Measurements from ENCODE around the gene NR4A1.

NR4A1 gene

DNA sequence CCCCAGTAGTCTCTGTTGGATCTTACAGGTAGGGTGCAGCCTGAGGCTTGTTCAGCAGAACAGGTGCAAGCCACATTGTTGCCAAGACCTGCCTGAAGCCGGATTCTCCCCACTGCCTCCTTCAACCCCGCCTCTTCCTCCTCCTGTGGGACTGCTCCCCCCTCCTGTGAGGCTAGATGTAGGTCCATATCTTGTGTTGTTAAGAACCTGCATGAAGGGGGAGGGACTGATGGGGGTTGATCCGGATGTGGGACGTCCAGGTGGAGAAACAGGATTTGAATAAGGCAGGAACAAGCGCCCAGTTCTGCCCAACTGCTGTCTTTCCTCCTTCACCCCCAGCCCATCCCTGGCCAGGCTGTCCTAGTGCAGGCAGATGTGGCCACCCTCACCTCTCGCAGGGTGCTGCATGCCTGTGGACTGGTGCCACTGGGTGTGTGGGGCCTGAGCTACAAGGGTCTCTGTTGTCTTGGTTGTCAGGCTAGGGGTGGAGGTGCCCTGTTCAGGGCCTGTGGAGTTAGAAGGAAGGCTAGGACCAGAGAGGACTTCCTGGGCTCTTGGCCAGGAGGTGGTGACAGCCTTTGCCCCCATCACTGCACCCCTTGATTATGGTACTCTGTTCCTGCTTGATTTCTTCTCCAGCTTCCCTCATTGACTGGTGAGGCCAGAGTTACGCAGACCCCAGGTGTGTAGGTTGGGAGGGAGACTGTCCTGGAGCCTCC, 1.4 kb downstream of the NR4A1 start:
- DNase-seq (ENCODE audit: low spot score) = no peak
- TF ChIP-seq, protein P1, sequence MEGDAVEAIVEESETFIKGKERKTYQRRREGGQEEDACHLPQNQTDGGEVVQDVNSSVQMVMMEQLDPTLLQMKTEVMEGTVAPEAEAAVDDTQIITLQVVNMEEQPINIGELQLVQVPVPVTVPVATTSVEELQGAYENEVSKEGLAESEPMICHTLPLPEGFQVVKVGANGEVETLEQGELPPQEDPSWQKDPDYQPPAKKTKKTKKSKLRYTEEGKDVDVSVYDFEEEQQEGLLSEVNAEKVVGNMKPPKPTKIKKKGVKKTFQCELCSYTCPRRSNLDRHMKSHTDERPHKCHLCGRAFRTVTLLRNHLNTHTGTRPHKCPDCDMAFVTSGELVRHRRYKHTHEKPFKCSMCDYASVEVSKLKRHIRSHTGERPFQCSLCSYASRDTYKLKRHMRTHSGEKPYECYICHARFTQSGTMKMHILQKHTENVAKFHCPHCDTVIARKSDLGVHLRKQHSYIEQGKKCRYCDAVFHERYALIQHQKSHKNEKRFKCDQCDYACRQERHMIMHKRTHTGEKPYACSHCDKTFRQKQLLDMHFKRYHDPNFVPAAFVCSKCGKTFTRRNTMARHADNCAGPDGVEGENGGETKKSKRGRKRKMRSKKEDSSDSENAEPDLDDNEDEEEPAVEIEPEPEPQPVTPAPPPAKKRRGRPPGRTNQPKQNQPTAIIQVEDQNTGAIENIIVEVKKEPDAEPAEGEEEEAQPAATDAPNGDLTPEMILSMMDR (IDR thresholded peaks at IDR 0.05; ENCODE audit: extremely low read depth, missing control alignments) = no peak

DNA sequence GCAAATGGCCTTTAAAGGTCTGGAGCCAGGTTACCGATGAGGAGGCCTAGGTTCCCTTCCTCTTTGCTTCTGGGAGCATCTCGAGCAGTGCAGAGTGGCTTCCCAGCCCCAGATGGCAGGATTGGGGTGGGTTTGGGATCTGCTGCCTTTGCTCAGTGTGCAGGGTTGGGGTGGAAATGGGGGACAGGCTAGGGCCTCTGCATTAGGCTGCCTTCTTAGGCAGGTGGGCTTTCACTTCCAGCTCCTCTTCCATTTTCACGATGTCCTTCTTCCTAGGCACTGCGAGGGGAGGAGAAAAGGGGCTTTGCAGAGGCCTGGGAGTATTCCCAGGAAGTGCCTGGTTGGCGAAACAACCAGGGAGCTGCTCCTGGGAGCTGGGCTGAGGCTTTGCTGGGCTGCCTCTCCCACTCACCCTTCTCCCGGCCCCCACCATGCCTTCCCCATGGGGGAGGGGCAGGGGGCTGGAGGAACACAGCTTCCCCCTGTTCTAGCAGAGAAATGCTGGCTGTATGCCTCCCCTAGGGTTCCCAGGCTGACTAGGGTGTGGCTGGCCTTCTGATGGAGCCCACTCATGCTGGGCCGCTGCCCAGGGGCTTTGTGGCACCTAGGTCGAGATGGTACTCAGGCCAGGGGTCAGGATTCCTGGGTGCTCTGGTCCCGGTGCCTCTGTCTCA, 2.4 kb downstream of the NR4A1 start:
- no peak for DNase-seq (ENCODE audit: low spot score)
- TF ChIP-seq, protein P1 (IDR thresholded peaks at IDR 0.05; ENCODE audit: extremely low read depth, missing control alignments) = no peak

DNA sequence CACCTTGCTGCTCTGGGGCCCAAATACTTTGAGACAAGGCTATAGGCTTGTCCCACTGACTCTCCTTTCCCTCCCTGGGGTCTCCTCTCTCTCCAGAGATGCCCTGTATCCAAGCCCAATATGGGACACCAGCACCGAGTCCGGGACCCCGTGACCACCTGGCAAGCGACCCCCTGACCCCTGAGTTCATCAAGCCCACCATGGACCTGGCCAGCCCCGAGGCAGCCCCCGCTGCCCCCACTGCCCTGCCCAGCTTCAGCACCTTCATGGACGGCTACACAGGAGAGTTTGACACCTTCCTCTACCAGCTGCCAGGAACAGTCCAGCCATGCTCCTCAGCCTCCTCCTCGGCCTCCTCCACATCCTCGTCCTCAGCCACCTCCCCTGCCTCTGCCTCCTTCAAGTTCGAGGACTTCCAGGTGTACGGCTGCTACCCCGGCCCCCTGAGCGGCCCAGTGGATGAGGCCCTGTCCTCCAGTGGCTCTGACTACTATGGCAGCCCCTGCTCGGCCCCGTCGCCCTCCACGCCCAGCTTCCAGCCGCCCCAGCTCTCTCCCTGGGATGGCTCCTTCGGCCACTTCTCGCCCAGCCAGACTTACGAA, 3.1 kb downstream of the NR4A1 start:
- TF ChIP-seq, protein P1 (IDR thresholded peaks at IDR 0.05; ENCODE audit: extremely low read depth, missing control alignments) = no peak
- DNase-seq (ENCODE audit: low spot score) = no peak

DNA sequence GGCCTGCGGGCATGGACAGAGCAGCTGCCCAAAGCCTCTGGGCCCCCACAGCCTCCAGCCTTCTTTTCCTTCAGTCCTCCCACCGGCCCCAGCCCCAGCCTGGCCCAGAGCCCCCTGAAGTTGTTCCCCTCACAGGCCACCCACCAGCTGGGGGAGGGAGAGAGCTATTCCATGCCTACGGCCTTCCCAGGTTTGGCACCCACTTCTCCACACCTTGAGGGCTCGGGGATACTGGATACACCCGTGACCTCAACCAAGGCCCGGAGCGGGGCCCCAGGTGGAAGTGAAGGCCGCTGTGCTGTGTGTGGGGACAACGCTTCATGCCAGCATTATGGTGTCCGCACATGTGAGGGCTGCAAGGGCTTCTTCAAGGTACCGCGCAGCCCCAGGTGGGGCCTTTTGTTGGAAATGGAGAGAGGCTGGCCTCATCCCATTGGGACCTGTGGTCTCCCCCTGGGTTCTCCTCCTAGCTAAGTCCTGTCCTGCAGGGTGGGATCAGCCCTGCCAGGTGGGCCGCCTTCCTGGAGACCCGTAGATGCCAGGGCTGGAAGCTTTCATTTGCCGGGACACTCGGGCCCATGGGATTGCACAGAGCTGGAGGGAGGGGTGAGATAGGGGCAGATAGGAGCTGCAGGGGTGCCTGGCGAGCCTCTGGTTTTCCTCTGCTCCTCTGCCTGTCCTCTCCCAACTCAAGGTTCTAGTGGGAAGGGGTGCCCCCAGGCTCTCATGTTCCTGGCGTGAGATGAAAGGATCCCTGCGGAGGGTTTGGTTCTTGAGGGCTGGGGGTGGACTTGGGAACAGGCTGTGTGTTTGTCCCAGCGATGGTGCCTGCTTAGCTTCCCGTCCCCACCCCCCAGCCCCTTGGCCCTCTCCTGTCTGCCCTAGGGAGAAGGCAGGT, 3.8 kb downstream of the NR4A1 start:
- no peak for DNase-seq (ENCODE audit: low spot score)
- TF ChIP-seq, protein P1 (IDR thresholded peaks at IDR 0.05; ENCODE audit: extremely low read depth, missing control alignments) = no peak

DNA sequence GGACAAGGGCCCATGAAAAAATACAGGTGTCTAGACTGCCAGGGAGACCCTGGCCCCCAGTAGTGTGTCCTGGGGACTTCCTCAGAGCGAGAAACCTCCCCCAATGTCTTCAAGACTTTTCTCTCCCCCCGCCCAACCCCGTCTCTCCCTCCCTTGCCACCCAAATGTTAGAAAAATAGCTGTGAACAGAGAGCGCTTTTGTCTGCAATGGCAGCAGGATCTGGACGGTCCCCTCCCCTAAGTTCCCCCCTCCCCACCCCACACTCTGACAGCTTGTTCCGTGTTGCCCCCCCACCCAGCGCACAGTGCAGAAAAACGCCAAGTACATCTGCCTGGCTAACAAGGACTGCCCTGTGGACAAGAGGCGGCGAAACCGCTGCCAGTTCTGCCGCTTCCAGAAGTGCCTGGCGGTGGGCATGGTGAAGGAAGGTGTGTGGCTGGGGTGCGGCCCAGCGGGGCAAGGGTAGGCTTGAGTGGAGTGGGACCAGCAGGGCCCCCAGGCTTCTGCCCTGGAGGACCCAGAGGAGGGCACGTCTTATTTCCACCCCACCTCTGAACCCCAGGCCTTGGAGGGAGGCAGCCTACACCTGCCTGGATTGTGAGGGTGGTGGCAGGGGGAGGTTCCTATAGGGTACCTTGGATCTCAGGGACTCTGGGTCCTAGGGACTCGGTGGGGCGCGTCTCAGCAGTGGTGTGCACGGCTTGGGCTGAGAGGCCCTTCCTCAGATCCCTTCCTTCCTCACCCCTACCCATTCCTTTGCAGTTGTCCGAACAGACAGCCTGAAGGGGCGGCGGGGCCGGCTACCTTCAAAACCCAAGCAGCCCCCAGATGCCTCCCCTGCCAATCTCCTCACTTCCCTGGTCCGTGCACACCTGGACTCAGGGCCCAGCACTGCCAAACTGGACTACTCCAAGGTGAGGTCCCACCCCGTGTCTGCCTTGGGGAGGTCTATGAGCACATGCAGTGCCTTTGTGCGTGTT, 4.8 kb downstream of the NR4A1 start:
- DNase-seq (ENCODE audit: low spot score) = no peak
- TF ChIP-seq, protein P1 (IDR thresholded peaks at IDR 0.05; ENCODE audit: extremely low read depth, missing control alignments) = no peak

GRCh38 chr12:52056801-52057637, 5.8 kb downstream of the NR4A1 start:
- no peak for DNase-seq (ENCODE audit: low spot score)
- TF ChIP-seq, protein P1 (IDR thresholded peaks at IDR 0.05; ENCODE audit: extremely low read depth, missing control alignments) = no peak
